NCI-H460 (cell line): ENCODE results near the gene RPS10. TPM values are rescaled to one million over a fixed set of nuclear protein-coding genes. Genes with fewer than 3 reads are reported as not detected.
"Not testable (repeated sequence)": the region's sequence is repeated elsewhere in the genome, so short reads cannot be mapped to it uniquely, and the experiment has no call there.

Source experiments
- DNase-seq: peaks from one replicate; pipeline ENCODE4 v3.0.0-alpha.2; 2016; ENCODE audit warnings: low read depth; ENCODE audit errors: extremely low read depth
- total RNA-seq: library from RNA; depleted of rRNA; stranded (reverse); fragments of >200 nt; shearing (Covaris generic); gene quantifications from 2 replicates; pipeline ENCODE4 v1.2.3, GENCODE V29; 2014

RPS10 gene
- total RNA-seq, 1 experiment from 2014 or later: 2,094 TPM

GRCh38 chr6:34393966-34394305, 31.9 kb downstream of the RPS10 start:
- no peak for DNase-seq

GRCh38 chr6:34393191-34393965, 32.5 kb downstream of the RPS10 start:
- DNase-seq: no peak

GRCh38 chr6:34392497-34393190, 33.2 kb downstream of the RPS10 start, which contains the start of gene NUDT3:
Gene NUDT3 (minus strand): TSS chr6:34392669. CDS start chr6:34392362, 307 bp downstream.
- DNase-seq: peak; percentile 79

- no peak for DNase-seq
Observed at GRCh38 chr6:34391786-34392496, 33.9 kb downstream of the RPS10 start.

GRCh38 chr6:34391473-34391785, 34.4 kb downstream of the RPS10 start:
- DNase-seq: no peak

GRCh38 chr6:34390531-34391472, 35.1 kb downstream of the RPS10 start:
- no peak for DNase-seq

- DNase-seq: no peak
Observed at GRCh38 chr6:34389034-34389433, 36.8 kb downstream of the RPS10 start.

GRCh38 chr6:34388421-34388820, 37.4 kb downstream of the RPS10 start:
- no peak for DNase-seq

GRCh38 chr6:34386316-34387137, 39.3 kb downstream of the RPS10 start:
- DNase-seq: peak; percentile 74

- no peak for DNase-seq
Observed at GRCh38 chr6:34385793-34386195, 40.1 kb downstream of the RPS10 start.

GRCh38 chr6:34384321-34385153, 41.3 kb downstream of the RPS10 start:
- DNase-seq: no peak

- no peak for DNase-seq
Observed at GRCh38 chr6:34383656-34384320, 42.1 kb downstream of the RPS10 start.

GRCh38 chr6:34383161-34383631, 42.7 kb downstream of the RPS10 start:
- no peak for DNase-seq

GRCh38 chr6:34381081-34381480, 44.8 kb downstream of the RPS10 start:
- no peak for DNase-seq

GRCh38 chr6:34378470-34378869, 47.4 kb downstream of the RPS10 start:
- no peak for DNase-seq

GRCh38 chr6:34377984-34378383, 47.9 kb downstream of the RPS10 start:
- DNase-seq: no peak

GRCh38 chr6:34377571-34377970, 48.3 kb downstream of the RPS10 start:
- DNase-seq: not testable (repeated sequence)

GRCh38 chr6:34375833-34376232, 50.0 kb downstream of the RPS10 start:
- DNase-seq: no peak
